ENCODE results near the gene MSH5. TPM values are rescaled to one million over a fixed set of nuclear protein-coding genes. Genes with fewer than 3 reads are reported as not detected.

The MSH5 gene
- total RNA-seq, 1 experiment from 2014 or later = 13.4 TPM

- Histone ChIP-seq H3K27ac (no peak overlapping the region), H3K4me3 (no peak overlapping the region), H3K27me3 (no peaks in the 10 kb centered on the region), H3K9me3 (replicated peaks) (no peaks in the 10 kb centered on the region), H3K36me3 (no peaks in the 10 kb centered on the region), H3K4me1 (no peaks in the 10 kb centered on the region)
- DNase-seq = no peak
These were observed 9.7 kb downstream of the MSH5 start for GRCh38 chr6:31749301-31750036.

- Histone ChIP-seq H3K27me3 (no peaks in the 10 kb centered on the region), H3K4me3 (no peak overlapping the region), H3K27ac (no peak overlapping the region), H3K4me1 (no peaks in the 10 kb centered on the region), H3K9me3 (replicated peaks) (no peaks in the 10 kb centered on the region), H3K36me3 (no peaks in the 10 kb centered on the region)
- DNase-seq = no peak
These were observed 10.7 kb downstream of the MSH5 start for GRCh38 chr6:31750411-31751022.

- Histone ChIP-seq H3K4me3 (no peak overlapping the region), H3K36me3 (no peaks in the 10 kb centered on the region), H3K9me3 (replicated peaks) (no peaks in the 10 kb centered on the region), H3K4me1 (no peaks in the 10 kb centered on the region), H3K27me3 (no peaks in the 10 kb centered on the region), H3K27ac (no peak overlapping the region)
- no peak for DNase-seq
These were observed 13.0 kb downstream of the MSH5 start for GRCh38 chr6:31752739-31753319.

GRCh38 chr6:31758281-31758680 is 18.5 kb downstream of the MSH5 start:
- Histone ChIP-seq H3K27ac (no peak overlapping the region), H3K4me3 (no peak overlapping the region), H3K36me3 (no peaks in the 10 kb centered on the region), H3K9me3 (replicated peaks) (no peaks in the 10 kb centered on the region), H3K4me1 (peaks cover 2% of the 10 kb centered on the region; the same call in 1 of the 2 replicates), H3K27me3 (no peaks in the 10 kb centered on the region)
- no peak for DNase-seq

- no peak overlapping the region for H3K27ac ChIP-seq
- H3K27me3 ChIP-seq = no peaks in the 10 kb centered on the region
- H3K4me3 ChIP-seq = no peak overlapping the region
- H3K4me1 ChIP-seq = peaks cover 4% of the 10 kb centered on the region; the same call in 1 of the 2 replicates
- no peaks in the 10 kb centered on the region for H3K36me3 ChIP-seq
- no peaks in the 10 kb centered on the region for H3K9me3 ChIP-seq (replicated peaks)
- no peak for DNase-seq
These were observed 21.0 kb downstream of the MSH5 start for GRCh38 chr6:31760790-31761189.

GRCh38 chr6:31761343-31761742 is 21.5 kb downstream of the MSH5 start:
- H3K27me3 ChIP-seq = no peaks in the 10 kb centered on the region
- DNase-seq = no peak
- H3K9me3 ChIP-seq (replicated peaks) = no peaks in the 10 kb centered on the region
- H3K4me3 ChIP-seq = no peak overlapping the region
- no peaks in the 10 kb centered on the region for H3K36me3 ChIP-seq
- H3K27ac ChIP-seq = no peak overlapping the region
- peaks cover 4% of the 10 kb centered on the region; the same call in 1 of the 2 replicates for H3K4me1 ChIP-seq

GRCh38 chr6:31762356-31762755 is 22.6 kb downstream of the MSH5 start, which contains the start of gene SAPCD1:
Gene SAPCD1, plus strand, starts transcription at chr6:31762656. Its CDS starts 399 bp downstream, at chr6:31763055.
- Histone ChIP-seq H3K4me1 (peaks cover 4% of the 10 kb centered on the region; the same call in 1 of the 2 replicates), H3K9me3 (replicated peaks) (no peaks in the 10 kb centered on the region), H3K27ac (peak within 1 kb of the TSS; percentile 26; the same call in 1 of the 2 replicates), H3K4me3 (no peak within 1 kb of the TSS), H3K36me3 (no peaks in the 10 kb centered on the region), H3K27me3 (no peaks in the 10 kb centered on the region)
- DNase-seq = no peak

- peak in 1 of 2 experiments; percentile 17 for DNase-seq
- peak overlapping the region; percentile 26; the same call in 1 of the 2 replicates for H3K27ac ChIP-seq
These were observed 23.2 kb downstream of the MSH5 start for GRCh38 chr6:31762878-31763618.

GRCh38 chr6:31763619-31763940 is 23.8 kb downstream of the MSH5 start:
- H3K36me3 ChIP-seq = no peaks in the 10 kb centered on the region
- H3K27me3 ChIP-seq = no peaks in the 10 kb centered on the region
- peak overlapping the region; percentile 26; the same call in 1 of the 2 replicates for H3K27ac ChIP-seq
- H3K4me3 ChIP-seq = no peak overlapping the region
- no peaks in the 10 kb centered on the region for H3K9me3 ChIP-seq (replicated peaks)
- peak; percentile 41 to 46 for DNase-seq
- peaks cover 4% of the 10 kb centered on the region; the same call in 1 of the 2 replicates for H3K4me1 ChIP-seq

More at GRCh38 chr6:31762878-31763618, 23.2 kb downstream of the MSH5 start:
- H3K4me1 ChIP-seq = peaks cover 4% of the 10 kb centered on the region; the same call in 1 of the 2 replicates
- H3K36me3 ChIP-seq = no peaks in the 10 kb centered on the region
- H3K27me3 ChIP-seq = no peaks in the 10 kb centered on the region
- no peak overlapping the region for H3K4me3 ChIP-seq
- no peaks in the 10 kb centered on the region for H3K9me3 ChIP-seq (replicated peaks)

- no peak for DNase-seq
- no peaks in the 10 kb centered on the region for H3K27me3 ChIP-seq
These were observed 24.4 kb downstream of the MSH5 start for GRCh38 chr6:31764198-31764597.

GRCh38 chr6:31765559-31765909 is 25.7 kb downstream of the MSH5 start:
- Histone ChIP-seq H3K4me3 (no peak overlapping the region), H3K27ac (no peak overlapping the region), H3K9me3 (replicated peaks) (no peaks in the 10 kb centered on the region), H3K36me3 (no peaks in the 10 kb centered on the region), H3K4me1 (peaks cover 4% of the 10 kb centered on the region; the same call in 1 of the 2 replicates), H3K27me3 (no peaks in the 10 kb centered on the region)
- DNase-seq = no peak

More at GRCh38 chr6:31764198-31764597, 24.4 kb downstream of the MSH5 start:
- H3K27ac ChIP-seq = no peak overlapping the region
- no peaks in the 10 kb centered on the region for H3K36me3 ChIP-seq
- H3K4me1 ChIP-seq = peaks cover 4% of the 10 kb centered on the region; the same call in 1 of the 2 replicates
- no peak overlapping the region for H3K4me3 ChIP-seq
- no peaks in the 10 kb centered on the region for H3K9me3 ChIP-seq (replicated peaks)

- no peaks in the 10 kb centered on the region for H3K27me3 ChIP-seq
- H3K27ac ChIP-seq = no peak overlapping the region
- no peak for DNase-seq
- no peak overlapping the region for H3K4me3 ChIP-seq
- H3K4me1 ChIP-seq = peaks cover 4% of the 10 kb centered on the region; the same call in 1 of the 2 replicates
- no peaks in the 10 kb centered on the region for H3K9me3 ChIP-seq (replicated peaks)
- no peaks in the 10 kb centered on the region for H3K36me3 ChIP-seq
These were observed 26.3 kb downstream of the MSH5 start for GRCh38 chr6:31765910-31766794.

- Histone ChIP-seq H3K9me3 (replicated peaks) (no peaks in the 10 kb centered on the region), H3K36me3 (no peaks in the 10 kb centered on the region), H3K27me3 (no peaks in the 10 kb centered on the region), H3K4me1 (peaks cover 4% of the 10 kb centered on the region; the same call in 1 of the 2 replicates), H3K4me3 (no peak overlapping the region), H3K27ac (no peak overlapping the region)
- no peak for DNase-seq
These were observed 27.4 kb downstream of the MSH5 start for GRCh38 chr6:31767096-31767645.
